Activated naive CD4-positive, alpha-beta T cell (primary cell): Measurements from ENCODE around the gene DDOST.

Source experiments
- DNase-seq, 4 experiments: peaks; one replicate each; lab custom pipeline; 2025; lab: John Stamatoyannopoulos, UW

The DDOST gene

GRCh38 chr1:20661207-20662109 is at the start of gene DDOST:
Gene DDOST, minus strand, starts transcription at chr1:20661369. Its CDS starts 19 bp downstream, at chr1:20661350.
- DNase-seq, result peak; percentile 76 to 91 (median 80)

- DNase-seq, result no peak
Measured at GRCh38 chr1:20710469-20711284, 49.5 kb upstream of the DDOST start.

GRCh38 chr1:20709868-20710267 is 48.7 kb upstream of the DDOST start:
- DNase-seq, result no peak

GRCh38 chr1:20708891-20709290 is 47.7 kb upstream of the DDOST start:
- no peak for DNase-seq

- no peak for DNase-seq
Measured at GRCh38 chr1:20708057-20708456, 46.9 kb upstream of the DDOST start.

GRCh38 chr1:20706841-20707240 is 45.7 kb upstream of the DDOST start:
- no peak for DNase-seq

GRCh38 chr1:20705203-20705755 is 44.1 kb upstream of the DDOST start:
- DNase-seq, result no peak

GRCh38 chr1:20704390-20705202 is 43.4 kb upstream of the DDOST start:
- DNase-seq, result no peak

GRCh38 chr1:20703124-20703756 is 42.1 kb upstream of the DDOST start:
- DNase-seq, result no peak

- DNase-seq, result no peak
Measured at GRCh38 chr1:20702416-20702815, 41.2 kb upstream of the DDOST start.

GRCh38 chr1:20701847-20702246 is 40.7 kb upstream of the DDOST start:
- DNase-seq, result no peak

- DNase-seq, result no peak
Measured at GRCh38 chr1:20701446-20701845, 40.3 kb upstream of the DDOST start.

GRCh38 chr1:20700636-20701215 is 39.6 kb upstream of the DDOST start:
- DNase-seq, result no peak

- no peak for DNase-seq
Measured at GRCh38 chr1:20699558-20699957, 38.4 kb upstream of the DDOST start.

GRCh38 chr1:20698195-20698910 is 37.2 kb upstream of the DDOST start:
- no peak for DNase-seq

GRCh38 chr1:20697563-20697962 is 36.4 kb upstream of the DDOST start:
- DNase-seq, result no peak

- peak; percentile 47 to 62 (median 49) for DNase-seq
Measured at GRCh38 chr1:20696397-20697333, 35.5 kb upstream of the DDOST start.

- no peak for DNase-seq
Measured at GRCh38 chr1:20695515-20695914, 34.3 kb upstream of the DDOST start.

- no peak for DNase-seq
Measured at GRCh38 chr1:20693623-20694022, 32.5 kb upstream of the DDOST start.
